ENCODE measurements around the gene RTEL1. TPM values are rescaled to one million over a fixed set of nuclear protein-coding genes. Genes with fewer than 3 reads are reported as not detected.

RTEL1 gene
- polyA plus RNA-seq, 2 donors: 8.1 to 14.5 TPM

- H3K27ac ChIP-seq (ENCODE audit: low read depth in 2 of 2, low read length in 1 of 2): peak overlapping the region; percentile 27 to 49
- H3K4me3 ChIP-seq (ENCODE audit: low read depth in 1 of 2, low read length in 2 of 2): peak overlapping the region; percentile 25 to 51
- H3K36me3 ChIP-seq (ENCODE audit: control insufficient read depth in 2 of 2, insufficient read depth in 2 of 2, low read length in 1 of 2): peaks cover 0 to 32% of the 10 kb centered on the region in 2 donors
Observed at GRCh38 chr20:63736893-63737694, 79.0 kb downstream of the RTEL1 start.

GRCh38 chr20:63737695-63737944 is 79.5 kb downstream of the RTEL1 start:
- H3K4me3 ChIP-seq (ENCODE audit: low read depth in 1 of 2, low read length in 2 of 2): peak overlapping the region; percentile 25 to 51
- peaks cover 6 to 31% of the 10 kb centered on the region in 2 donors for H3K4me1 ChIP-seq (ENCODE audit: control insufficient read depth in 2 of 2, insufficient read depth in 2 of 2, low read length in 1 of 2)
- WGBS, 2 donors: 3 to 13% methylated on average over 15 to 26 of the region's 26 CpGs
- peak overlapping the region; percentile 27 to 49 for H3K27ac ChIP-seq (ENCODE audit: low read depth in 2 of 2, low read length in 1 of 2)
- no peaks in the 10 kb centered on the region for H3K9me3 ChIP-seq (ENCODE audit: control insufficient read depth in 2 of 2, insufficient read depth in 1 of 2, low read depth in 1 of 2, low read length in 1 of 2)
- H3K36me3 ChIP-seq (ENCODE audit: control insufficient read depth in 2 of 2, insufficient read depth in 2 of 2, low read length in 1 of 2): peaks cover 0 to 32% of the 10 kb centered on the region in 2 donors
- H3K27me3 ChIP-seq (ENCODE audit: control insufficient read depth in 1 of 2, insufficient read depth in 2 of 2, low read length in 2 of 2): no peaks in the 10 kb centered on the region

More at GRCh38 chr20:63736893-63737694, 79.0 kb downstream of the RTEL1 start:
- Histone ChIP-seq H3K27me3 (ENCODE audit: control insufficient read depth in 1 of 2, insufficient read depth in 2 of 2, low read length in 2 of 2) (no peaks in the 10 kb centered on the region), H3K4me1 (ENCODE audit: control insufficient read depth in 2 of 2, insufficient read depth in 2 of 2, low read length in 1 of 2) (peaks cover 6 to 32% of the 10 kb centered on the region in 2 donors), H3K9me3 (ENCODE audit: control insufficient read depth in 2 of 2, insufficient read depth in 1 of 2, low read depth in 1 of 2, low read length in 1 of 2) (no peaks in the 10 kb centered on the region)
- WGBS, 2 donors: 23 to 28% methylated on average over 29 to 30 of the region's 30 CpGs

- Histone ChIP-seq H3K27me3 (ENCODE audit: control insufficient read depth in 1 of 2, insufficient read depth in 2 of 2, low read length in 2 of 2) (no peaks in the 10 kb centered on the region), H3K4me3 (ENCODE audit: low read depth in 1 of 2, low read length in 2 of 2) (peak overlapping the region; percentile 25 to 51), H3K27ac (ENCODE audit: low read depth in 2 of 2, low read length in 1 of 2) (peak overlapping the region in 1 of 2 donors; percentile 77), H3K9me3 (ENCODE audit: control insufficient read depth in 2 of 2, insufficient read depth in 1 of 2, low read depth in 1 of 2, low read length in 1 of 2) (no peaks in the 10 kb centered on the region), H3K36me3 (ENCODE audit: control insufficient read depth in 2 of 2, insufficient read depth in 2 of 2, low read length in 1 of 2) (peaks cover 0 to 34% of the 10 kb centered on the region in 2 donors), H3K4me1 (ENCODE audit: control insufficient read depth in 2 of 2, insufficient read depth in 2 of 2, low read length in 1 of 2) (peaks cover 6 to 27% of the 10 kb centered on the region in 2 donors)
- WGBS, 2 donors: 19 to 23% methylated on average over 37 to 43 of the region's 43 CpGs
Observed at GRCh38 chr20:63737945-63738686, 80.0 kb downstream of the RTEL1 start.

GRCh38 chr20:63738687-63739129 is 80.6 kb downstream of the RTEL1 start:
- 17 to 22% methylated on average over 25 to 26 of the region's 26 CpGs for WGBS, 2 donors
- H3K36me3 ChIP-seq (ENCODE audit: control insufficient read depth in 2 of 2, insufficient read depth in 2 of 2, low read length in 1 of 2): peaks cover 0 to 32% of the 10 kb centered on the region in 2 donors
- peak overlapping the region; percentile 42 to 47 for H3K4me3 ChIP-seq (ENCODE audit: low read depth in 1 of 2, low read length in 2 of 2)
- H3K27me3 ChIP-seq (ENCODE audit: control insufficient read depth in 1 of 2, insufficient read depth in 2 of 2, low read length in 2 of 2): no peaks in the 10 kb centered on the region
- H3K4me1 ChIP-seq (ENCODE audit: control insufficient read depth in 2 of 2, insufficient read depth in 2 of 2, low read length in 1 of 2): peaks cover 6 to 26% of the 10 kb centered on the region in 2 donors
- peak overlapping the region; percentile 62 to 77 for H3K27ac ChIP-seq (ENCODE audit: low read depth in 2 of 2, low read length in 1 of 2)
- no peaks in the 10 kb centered on the region for H3K9me3 ChIP-seq (ENCODE audit: control insufficient read depth in 2 of 2, insufficient read depth in 1 of 2, low read depth in 1 of 2, low read length in 1 of 2)

GRCh38 chr20:63739130-63740069 is 81.3 kb downstream of the RTEL1 start, which contains the start of gene SLC2A4RG:
SLC2A4RG (plus strand) TSS chr20:63739776; CDS start chr20:63739913, 137 bp downstream.
- H3K27me3 ChIP-seq (ENCODE audit: control insufficient read depth in 1 of 2, insufficient read depth in 2 of 2, low read length in 2 of 2): no peaks in the 10 kb centered on the region
- H3K4me1 ChIP-seq (ENCODE audit: control insufficient read depth in 2 of 2, insufficient read depth in 2 of 2, low read length in 1 of 2): peaks cover 6 to 26% of the 10 kb centered on the region in 2 donors
- 1 to 4% methylated on average over 25 to 136 of the region's 136 CpGs for WGBS, 2 donors
- H3K4me3 ChIP-seq (ENCODE audit: low read depth in 1 of 2, low read length in 2 of 2): peak within 1 kb of the TSS; percentile 63 to 74
- H3K27ac ChIP-seq (ENCODE audit: low read depth in 2 of 2, low read length in 1 of 2): peak within 1 kb of the TSS; percentile 93 to 96
- H3K36me3 ChIP-seq (ENCODE audit: control insufficient read depth in 2 of 2, insufficient read depth in 2 of 2, low read length in 1 of 2): peaks cover 0 to 26% of the 10 kb centered on the region in 2 donors
- H3K9me3 ChIP-seq (ENCODE audit: control insufficient read depth in 2 of 2, insufficient read depth in 1 of 2, low read depth in 1 of 2, low read length in 1 of 2): no peaks in the 10 kb centered on the region

GRCh38 chr20:63740070-63740626 is 82.0 kb downstream of the RTEL1 start:
- H3K36me3 ChIP-seq (ENCODE audit: control insufficient read depth in 2 of 2, insufficient read depth in 2 of 2, low read length in 1 of 2): peaks cover 0 to 18% of the 10 kb centered on the region in 2 donors
- peak overlapping the region; percentile 93 to 96 for H3K27ac ChIP-seq (ENCODE audit: low read depth in 2 of 2, low read length in 1 of 2)
- no peaks in the 10 kb centered on the region for H3K27me3 ChIP-seq (ENCODE audit: control insufficient read depth in 1 of 2, insufficient read depth in 2 of 2, low read length in 2 of 2)
- peak overlapping the region; percentile 63 to 74 for H3K4me3 ChIP-seq (ENCODE audit: low read depth in 1 of 2, low read length in 2 of 2)
- peaks cover 6 to 26% of the 10 kb centered on the region in 2 donors for H3K4me1 ChIP-seq (ENCODE audit: control insufficient read depth in 2 of 2, insufficient read depth in 2 of 2, low read length in 1 of 2)
- WGBS, 2 donors: 0 to 1% methylated on average over 58 to 80 of the region's 80 CpGs
- no peaks in the 10 kb centered on the region for H3K9me3 ChIP-seq (ENCODE audit: control insufficient read depth in 2 of 2, insufficient read depth in 1 of 2, low read depth in 1 of 2, low read length in 1 of 2)

- H3K4me1 ChIP-seq (ENCODE audit: control insufficient read depth in 2 of 2, insufficient read depth in 2 of 2, low read length in 1 of 2): peaks cover 6 to 26% of the 10 kb centered on the region in 2 donors
Observed at GRCh38 chr20:63740627-63741353, 82.7 kb downstream of the RTEL1 start.

GRCh38 chr20:63741354-63741675 is 83.2 kb downstream of the RTEL1 start:
- peaks cover 0 to 11% of the 10 kb centered on the region in 2 donors for H3K36me3 ChIP-seq (ENCODE audit: control insufficient read depth in 2 of 2, insufficient read depth in 2 of 2, low read length in 1 of 2)

More at GRCh38 chr20:63740627-63741353, 82.7 kb downstream of the RTEL1 start:
- 2 to 5% methylated on average over 26 to 29 of the region's 29 CpGs for WGBS, 2 donors
- Histone ChIP-seq H3K9me3 (ENCODE audit: control insufficient read depth in 2 of 2, insufficient read depth in 1 of 2, low read depth in 1 of 2, low read length in 1 of 2) (no peaks in the 10 kb centered on the region), H3K27ac (ENCODE audit: low read depth in 2 of 2, low read length in 1 of 2) (peak overlapping the region; percentile 93 to 96), H3K36me3 (ENCODE audit: control insufficient read depth in 2 of 2, insufficient read depth in 2 of 2, low read length in 1 of 2) (peaks cover 0 to 12% of the 10 kb centered on the region in 2 donors), H3K4me3 (ENCODE audit: low read depth in 1 of 2, low read length in 2 of 2) (peak overlapping the region; percentile 63 to 74), H3K27me3 (ENCODE audit: control insufficient read depth in 1 of 2, insufficient read depth in 2 of 2, low read length in 2 of 2) (no peaks in the 10 kb centered on the region)

More at GRCh38 chr20:63741354-63741675, 83.2 kb downstream of the RTEL1 start:
- Histone ChIP-seq H3K9me3 (ENCODE audit: control insufficient read depth in 2 of 2, insufficient read depth in 1 of 2, low read depth in 1 of 2, low read length in 1 of 2) (no peaks in the 10 kb centered on the region), H3K27me3 (ENCODE audit: control insufficient read depth in 1 of 2, insufficient read depth in 2 of 2, low read length in 2 of 2) (no peaks in the 10 kb centered on the region), H3K4me1 (ENCODE audit: control insufficient read depth in 2 of 2, insufficient read depth in 2 of 2, low read length in 1 of 2) (peaks cover 6 to 22% of the 10 kb centered on the region in 2 donors), H3K27ac (ENCODE audit: low read depth in 2 of 2, low read length in 1 of 2) (peak overlapping the region; percentile 93 to 96), H3K4me3 (ENCODE audit: low read depth in 1 of 2, low read length in 2 of 2) (peak overlapping the region in 1 of 2 donors; percentile 63)
- WGBS, 2 donors: 23 to 31% methylated on average over 6 of the region's 6 CpGs
